ENCODE results near the gene SCN1B. TPM values are rescaled to one million over a fixed set of nuclear protein-coding genes. Genes with fewer than 3 reads are reported as not detected.
A peak's percentile ranks its signal among the peaks of the same experiment; 100 is the strongest.

The SCN1B gene
- total and polyA plus RNA-seq, 2 of the 13 experiments (the other 11 are each of a cell fraction or from before 2014, with no cell fraction given): 2.7 to 20.1 TPM

DNA sequence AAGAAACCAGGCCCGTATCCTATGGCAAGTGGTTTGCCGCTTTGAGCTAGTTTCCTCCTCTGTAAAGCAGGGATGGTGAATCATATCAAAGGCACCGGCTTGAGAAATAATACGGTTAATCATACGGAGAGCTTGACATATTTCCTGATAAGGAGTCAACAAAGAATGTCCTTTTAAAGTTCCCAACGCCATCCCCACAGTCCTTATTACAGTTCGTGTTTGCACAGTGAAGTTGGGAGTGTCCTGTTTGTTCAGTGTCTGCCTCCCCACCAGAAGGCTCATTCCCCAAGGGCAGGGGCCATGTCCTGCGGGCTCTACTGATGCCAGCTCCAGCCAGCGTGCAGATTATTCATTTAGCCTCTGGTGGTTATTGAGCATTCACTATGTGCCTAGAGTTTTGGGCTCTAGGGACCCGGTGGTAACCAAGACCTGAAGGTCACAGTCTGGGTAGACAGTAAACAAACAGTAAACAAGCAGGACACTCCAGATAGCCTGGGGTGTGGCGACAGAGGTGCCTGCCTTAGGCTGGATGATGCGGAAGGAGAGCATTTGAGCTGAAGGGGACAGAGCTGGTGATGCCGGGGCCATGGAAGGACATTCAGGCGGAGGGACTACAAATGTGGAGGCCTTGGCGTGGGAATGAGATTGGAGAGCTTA, 23.8 kb upstream of the SCN1B start (continued):
- TF ChIP-seq MEIS1 (CRISPR knock-in tag; IDR thresholded peaks at IDR 0.05; ENCODE audit: borderline replicate concordance) (peak; percentile 56; the same call in 1 of the 2 replicates), RAD21 (CRISPR knock-in tag; IDR thresholded peaks at IDR 0.05) (peak; percentile 27; the same call in 1 of the 2 replicates), JUNB (CRISPR knock-in tag; IDR thresholded peaks at IDR 0.05; ENCODE audit: borderline replicate concordance) (peak; percentile 63; the same call in 1 of the 2 replicates), ADNP (CRISPR knock-in tag; IDR thresholded peaks at IDR 0.05) (no peak), MTF2 (CRISPR knock-in tag; IDR thresholded peaks at IDR 0.05; ENCODE audit: borderline replicate concordance) (no peak), ZNF460 (CRISPR knock-in tag; IDR thresholded peaks at IDR 0.05; ENCODE audit: borderline replicate concordance) (0 out of 2 replicates have a peak, but pooled peaks have one; percentile 8), CBX5 (CRISPR knock-in tag; IDR thresholded peaks at IDR 0.05; ENCODE audit: borderline replicate concordance) (no peak), CHD4 (IDR thresholded peaks at IDR 0.05; ENCODE audit: borderline replicate concordance, low read length) (no peak), ZBTB42 (CRISPR knock-in tag; IDR thresholded peaks at IDR 0.05) (no peak), CAMTA2 (CRISPR knock-in tag; IDR thresholded peaks at IDR 0.05; ENCODE audit: borderline replicate concordance) (no peak), ISX (CRISPR knock-in tag; conservative IDR thresholded peaks at IDR 0.05) (no peak), ZFP37 (CRISPR knock-in tag; IDR thresholded peaks at IDR 0.05; ENCODE audit: borderline replicate concordance) (no peak; the same call in 1 of the 2 replicates), PLRG1 (conservative IDR thresholded peaks at IDR 0.05) (no peak), KDM1A (CRISPR knock-in tag; IDR thresholded peaks at IDR 0.05) (peak; percentile 79), ZNF530 (CRISPR knock-in tag; IDR thresholded peaks at IDR 0.05; ENCODE audit: low read depth) (no peak), SRSF4 (IDR thresholded peaks at IDR 0.05; ENCODE audit: low read depth, low read length, poor library complexity, severe bottlenecking) (no peak), ZBTB38 (CRISPR knock-in tag; IDR thresholded peaks at IDR 0.05) (no peak), ZNF350 (CRISPR knock-in tag; IDR thresholded peaks at IDR 0.05; ENCODE audit: borderline replicate concordance, low read depth) (peak; percentile 57; the same call in 1 of the 2 replicates), MZF1 (CRISPR knock-in tag; IDR thresholded peaks at IDR 0.05; ENCODE audit: borderline replicate concordance) (peak; percentile 78; the same call in 1 of the 2 replicates), MAFG (CRISPR knock-in tag; IDR thresholded peaks at IDR 0.05) (no peak)
- TF ChIP-seq, protein P1, sequence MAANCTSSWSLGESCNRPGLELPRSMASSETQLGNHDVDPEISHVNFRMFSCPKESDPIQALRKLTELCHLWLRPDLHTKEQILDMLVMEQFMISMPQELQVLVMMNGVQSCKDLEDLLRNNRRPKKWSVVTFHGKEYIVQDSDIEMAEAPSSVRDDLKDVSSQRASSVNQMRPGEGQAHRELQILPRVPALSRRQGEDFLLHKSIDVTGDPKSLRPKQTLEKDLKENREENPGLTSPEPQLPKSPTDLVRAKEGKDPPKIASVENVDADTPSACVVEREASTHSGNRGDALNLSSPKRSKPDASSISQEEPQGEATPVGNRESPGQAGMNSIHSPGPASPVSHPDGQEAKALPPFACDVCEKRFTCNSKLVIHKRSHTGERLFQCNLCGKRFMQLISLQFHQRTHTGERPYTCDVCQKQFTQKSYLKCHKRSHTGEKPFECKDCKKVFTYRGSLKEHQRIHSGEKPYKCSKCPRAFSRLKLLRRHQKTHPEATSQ (CRISPR knock-in tag; IDR thresholded peaks at IDR 0.05; ENCODE audit: borderline replicate concordance): no peak
- TF ChIP-seq, protein P2, sequence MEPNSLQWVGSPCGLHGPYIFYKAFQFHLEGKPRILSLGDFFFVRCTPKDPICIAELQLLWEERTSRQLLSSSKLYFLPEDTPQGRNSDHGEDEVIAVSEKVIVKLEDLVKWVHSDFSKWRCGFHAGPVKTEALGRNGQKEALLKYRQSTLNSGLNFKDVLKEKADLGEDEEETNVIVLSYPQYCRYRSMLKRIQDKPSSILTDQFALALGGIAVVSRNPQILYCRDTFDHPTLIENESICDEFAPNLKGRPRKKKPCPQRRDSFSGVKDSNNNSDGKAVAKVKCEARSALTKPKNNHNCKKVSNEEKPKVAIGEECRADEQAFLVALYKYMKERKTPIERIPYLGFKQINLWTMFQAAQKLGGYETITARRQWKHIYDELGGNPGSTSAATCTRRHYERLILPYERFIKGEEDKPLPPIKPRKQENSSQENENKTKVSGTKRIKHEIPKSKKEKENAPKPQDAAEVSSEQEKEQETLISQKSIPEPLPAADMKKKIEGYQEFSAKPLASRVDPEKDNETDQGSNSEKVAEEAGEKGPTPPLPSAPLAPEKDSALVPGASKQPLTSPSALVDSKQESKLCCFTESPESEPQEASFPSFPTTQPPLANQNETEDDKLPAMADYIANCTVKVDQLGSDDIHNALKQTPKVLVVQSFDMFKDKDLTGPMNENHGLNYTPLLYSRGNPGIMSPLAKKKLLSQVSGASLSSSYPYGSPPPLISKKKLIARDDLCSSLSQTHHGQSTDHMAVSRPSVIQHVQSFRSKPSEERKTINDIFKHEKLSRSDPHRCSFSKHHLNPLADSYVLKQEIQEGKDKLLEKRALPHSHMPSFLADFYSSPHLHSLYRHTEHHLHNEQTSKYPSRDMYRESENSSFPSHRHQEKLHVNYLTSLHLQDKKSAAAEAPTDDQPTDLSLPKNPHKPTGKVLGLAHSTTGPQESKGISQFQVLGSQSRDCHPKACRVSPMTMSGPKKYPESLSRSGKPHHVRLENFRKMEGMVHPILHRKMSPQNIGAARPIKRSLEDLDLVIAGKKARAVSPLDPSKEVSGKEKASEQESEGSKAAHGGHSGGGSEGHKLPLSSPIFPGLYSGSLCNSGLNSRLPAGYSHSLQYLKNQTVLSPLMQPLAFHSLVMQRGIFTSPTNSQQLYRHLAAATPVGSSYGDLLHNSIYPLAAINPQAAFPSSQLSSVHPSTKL (CRISPR knock-in tag; IDR thresholded peaks at IDR 0.05): peak; percentile 97
- TF ChIP-seq, protein P3, sequence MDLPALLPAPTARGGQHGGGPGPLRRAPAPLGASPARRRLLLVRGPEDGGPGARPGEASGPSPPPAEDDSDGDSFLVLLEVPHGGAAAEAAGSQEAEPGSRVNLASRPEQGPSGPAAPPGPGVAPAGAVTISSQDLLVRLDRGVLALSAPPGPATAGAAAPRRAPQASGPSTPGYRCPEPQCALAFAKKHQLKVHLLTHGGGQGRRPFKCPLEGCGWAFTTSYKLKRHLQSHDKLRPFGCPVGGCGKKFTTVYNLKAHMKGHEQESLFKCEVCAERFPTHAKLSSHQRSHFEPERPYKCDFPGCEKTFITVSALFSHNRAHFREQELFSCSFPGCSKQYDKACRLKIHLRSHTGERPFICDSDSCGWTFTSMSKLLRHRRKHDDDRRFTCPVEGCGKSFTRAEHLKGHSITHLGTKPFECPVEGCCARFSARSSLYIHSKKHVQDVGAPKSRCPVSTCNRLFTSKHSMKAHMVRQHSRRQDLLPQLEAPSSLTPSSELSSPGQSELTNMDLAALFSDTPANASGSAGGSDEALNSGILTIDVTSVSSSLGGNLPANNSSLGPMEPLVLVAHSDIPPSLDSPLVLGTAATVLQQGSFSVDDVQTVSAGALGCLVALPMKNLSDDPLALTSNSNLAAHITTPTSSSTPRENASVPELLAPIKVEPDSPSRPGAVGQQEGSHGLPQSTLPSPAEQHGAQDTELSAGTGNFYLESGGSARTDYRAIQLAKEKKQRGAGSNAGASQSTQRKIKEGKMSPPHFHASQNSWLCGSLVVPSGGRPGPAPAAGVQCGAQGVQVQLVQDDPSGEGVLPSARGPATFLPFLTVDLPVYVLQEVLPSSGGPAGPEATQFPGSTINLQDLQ (CRISPR knock-in tag; IDR thresholded peaks at IDR 0.05): no peak
